ENCODE measurements around the gene CCDC134. TPM values are rescaled to one million over a fixed set of nuclear protein-coding genes. Genes with fewer than 3 reads are reported as not detected.

Gene CCDC134
- total RNA-seq, 1 experiment from 2014 or later: 16.7 TPM

DNA sequence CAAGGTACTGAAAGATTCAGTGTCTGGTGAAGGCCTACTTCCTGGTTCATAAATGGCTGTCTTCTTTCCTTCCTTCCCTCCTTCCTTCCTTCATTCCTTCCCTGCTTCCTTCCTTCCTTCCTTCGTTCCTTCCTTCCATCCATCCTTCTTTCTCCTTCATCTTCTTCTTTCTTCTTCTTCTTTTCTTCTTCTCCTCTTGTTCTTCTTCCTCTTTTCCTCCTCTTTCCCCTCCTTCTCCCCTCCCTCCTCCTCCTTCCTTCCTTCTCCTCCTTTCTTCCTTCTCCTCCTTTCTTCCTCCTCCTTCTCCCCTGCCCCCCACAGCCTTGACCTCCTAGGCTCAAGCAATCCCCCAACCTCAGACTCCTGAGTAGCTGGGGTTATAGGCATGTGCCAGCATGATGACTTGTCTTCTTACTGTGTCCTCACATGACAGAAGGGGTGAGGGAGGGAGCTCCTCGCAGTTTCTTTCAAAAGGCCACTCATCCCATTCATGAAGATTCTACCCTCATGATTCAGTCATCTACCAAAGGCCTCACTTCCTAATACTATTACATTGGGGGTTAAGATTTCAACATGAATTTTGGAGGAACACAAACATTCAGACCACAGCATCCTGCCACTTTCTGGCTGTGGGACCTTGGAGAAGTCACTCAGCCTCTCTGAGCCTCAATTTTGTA, 22.6 kb upstream of the CCDC134 start:
- TF ChIP-seq REST (IDR thresholded peaks at IDR 0.05; ENCODE audit: insufficient read depth in 1 of 2, low read depth in 2 of 2, low read length in 1 of 2): no peak
- no peak for TF ChIP-seq POLR2AphosphoS5 (IDR thresholded peaks at IDR 0.05; ENCODE audit: low read depth, low read length)
- no peak for TF ChIP-seq SIN3A (IDR thresholded peaks at IDR 0.05; ENCODE audit: borderline replicate concordance, insufficient read depth, low read depth, low read length)
- no peak for DNase-seq (ENCODE audit: low read depth, low spot score)
- in situ Hi-C loops (cut with HindIII; ENCODE audit: low pct_unique_long_range_greater_than_20kb, low sequenced_read_pairs) (no loop called here), intact Hi-C loops (cut with micrococcal nuclease; ENCODE audit: unreplicated experiment) (no loop called here)
- ATAC-seq: no peak
- H3K4me1 ChIP-seq (ENCODE audit: control insufficient read depth, insufficient read depth, low read length): no peaks in the 10 kb centered on the region
- H3K27ac ChIP-seq (ENCODE audit: low read length): no peak overlapping the region
- ChIA-PET CTCF (no interaction called here), POLR2A (no interaction called here)
- H3K27me3 ChIP-seq (ENCODE audit: control insufficient read depth, insufficient read depth, low read length): no peaks in the 10 kb centered on the region
- no TSS peak for BruUV-seq (replicated peaks)
- no peaks in the 10 kb centered on the region for H3K36me3 ChIP-seq (ENCODE audit: control insufficient read depth, insufficient read depth, low read length)
- no peak overlapping the region for H3K4me3 ChIP-seq (ENCODE audit: low read depth in 2 of 2, low read length in 2 of 2)
- H3K9me3 ChIP-seq (ENCODE audit: control insufficient read depth, insufficient read depth, low read depth, low read length): no peaks in the 10 kb centered on the region

DNA sequence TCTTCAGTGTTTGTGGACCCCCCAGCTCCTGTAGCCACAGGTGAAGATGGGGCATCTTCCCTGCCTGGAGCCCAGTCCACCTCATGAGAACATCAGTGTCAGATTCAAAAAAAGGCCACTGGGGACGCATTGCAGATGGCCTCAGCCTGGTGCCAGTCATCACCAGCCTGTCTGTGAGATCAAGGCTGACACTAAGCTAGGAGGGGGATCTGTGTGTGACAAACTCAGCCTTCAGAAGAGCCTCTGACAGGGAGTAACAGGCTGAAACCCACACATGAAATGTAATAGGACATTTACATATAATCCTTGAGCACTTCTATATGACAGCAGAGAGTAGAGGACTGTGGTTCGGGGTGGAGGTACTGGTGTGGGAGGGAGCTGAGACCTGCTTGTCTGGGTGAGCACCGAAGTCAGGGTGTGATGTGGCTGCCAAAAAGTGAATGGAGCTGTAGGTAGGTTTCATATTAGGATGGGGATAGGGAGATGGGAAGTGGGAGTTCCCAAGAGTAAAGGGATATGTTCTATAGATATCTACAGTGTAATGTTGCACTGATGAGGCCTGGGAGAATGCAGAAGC, 20.5 kb upstream of the CCDC134 start:
- CTCF ChIA-PET: no interaction called here
- BruUV-seq (replicated peaks): no TSS peak
- H3K4me1 ChIP-seq (ENCODE audit: control insufficient read depth, insufficient read depth, low read length): no peaks in the 10 kb centered on the region
- no peak for DNase-seq (ENCODE audit: low read depth, low spot score)
- no peaks in the 10 kb centered on the region for H3K9me3 ChIP-seq (ENCODE audit: control insufficient read depth, insufficient read depth, low read depth, low read length)
- ATAC-seq: no peak
- no peak overlapping the region for H3K27ac ChIP-seq (ENCODE audit: low read length)
- H3K27me3 ChIP-seq (ENCODE audit: control insufficient read depth, insufficient read depth, low read length): no peaks in the 10 kb centered on the region
- TF ChIP-seq REST (IDR thresholded peaks at IDR 0.05; ENCODE audit: insufficient read depth in 1 of 2, low read depth in 2 of 2, low read length in 1 of 2): no peak
- TF ChIP-seq CTCF (IDR thresholded peaks at IDR 0.05): no peak
- TF ChIP-seq POLR2AphosphoS5 (IDR thresholded peaks at IDR 0.05; ENCODE audit: low read depth, low read length): no peak
- no peak for TF ChIP-seq TCF7L2 (IDR thresholded peaks at IDR 0.05; ENCODE audit: low read depth, low read length)
- no peak for TF ChIP-seq SIN3A (IDR thresholded peaks at IDR 0.05; ENCODE audit: borderline replicate concordance, insufficient read depth, low read depth, low read length)
- POLR2A ChIA-PET: no interaction called here
- in situ Hi-C loops (cut with HindIII; ENCODE audit: low pct_unique_long_range_greater_than_20kb, low sequenced_read_pairs) (no loop called here), intact Hi-C loops (cut with micrococcal nuclease; ENCODE audit: unreplicated experiment) (no loop called here)
- no peaks in the 10 kb centered on the region for H3K36me3 ChIP-seq (ENCODE audit: control insufficient read depth, insufficient read depth, low read length)
- no peak overlapping the region for H3K4me3 ChIP-seq (ENCODE audit: low read depth in 2 of 2, low read length in 2 of 2)
